HFF-Myc (cell line): ENCODE measurements around the gene DHRSX.
"Not testable (repeated sequence)": the region's sequence is repeated elsewhere in the genome, so short reads cannot be mapped to it uniquely, and the experiment has no call there.

Source experiments
- DNase-seq: peaks from one replicate; pipeline ENCODE4 v3.0.0-alpha.2; 2011; ENCODE audit warnings: low read depth; ENCODE audit errors: extremely low read depth
- H3K4me3 ChIP-seq: replicated peaks from 2 replicates; pipeline ENCODE4 v1.5.1; 2011; ENCODE audit warnings: low read depth, mild to moderate bottlenecking, control low read depth, low read length
- CTCF ChIP-seq: IDR thresholded peaks from 2 replicates; pipeline ENCODE4 v1.5.1; 2012; ENCODE audit warnings: mild to moderate bottlenecking, low read depth, low read length, control low read depth; ENCODE audit errors: missing control alignments

DHRSX gene

GRCh38 chrX:2351321-2351720 lies 149.5 kb downstream of the DHRSX start:
- no peak overlapping the region for H3K4me3 ChIP-seq
- DNase-seq, result peak; percentile 69
- TF ChIP-seq CTCF, result no peak

DNA sequence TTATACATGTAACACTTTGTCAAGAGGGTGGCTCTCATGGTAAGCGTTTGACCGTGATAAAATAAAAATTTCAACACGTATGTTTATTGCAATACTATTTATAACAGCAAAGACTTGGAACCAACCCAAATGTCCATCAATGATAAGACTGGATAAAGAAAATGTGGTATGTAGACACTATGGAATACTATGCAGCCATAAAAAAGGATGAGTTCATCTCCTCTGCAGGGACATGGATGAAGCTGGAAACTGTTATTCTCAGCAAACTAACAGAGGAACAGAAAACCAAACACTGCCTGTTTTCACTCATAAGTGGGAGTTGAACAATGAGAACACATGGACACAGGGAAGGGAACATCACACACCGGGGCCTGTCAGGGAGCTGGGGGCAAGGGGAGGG lies 150.1 kb downstream of the DHRSX start:
- H3K4me3 ChIP-seq, DNase-seq: not testable (repeated sequence)

GRCh38 chrX:2350036-2350435 lies 150.7 kb downstream of the DHRSX start:
- not testable (repeated sequence) for DNase-seq, H3K4me3 ChIP-seq

GRCh38 chrX:2348211-2348610 lies 152.6 kb downstream of the DHRSX start:
- TF ChIP-seq CTCF, result no peak
- no peak for DNase-seq

DNA sequence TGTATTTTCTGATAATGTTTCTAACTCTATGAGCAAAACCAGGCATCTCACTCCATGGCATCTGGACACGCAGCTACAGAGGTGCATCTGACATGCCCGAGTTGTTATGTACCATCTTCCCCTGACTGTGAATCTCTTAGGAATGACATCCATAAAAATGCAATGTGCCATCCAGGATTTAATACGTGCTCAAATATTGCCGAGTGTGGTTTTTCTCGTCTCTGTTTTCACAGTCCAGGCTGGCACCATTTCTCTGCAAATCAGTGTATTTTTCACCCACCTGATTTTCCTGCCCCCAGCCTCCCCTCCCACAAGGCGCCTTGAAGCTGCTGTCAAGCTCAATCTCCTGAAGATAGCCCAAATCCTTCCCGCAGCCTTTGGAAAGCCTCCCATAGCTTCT lies 154.6 kb downstream of the DHRSX start:
- DNase-seq, result no peak
- H3K4me3 ChIP-seq, result no peak overlapping the region
- no peak for TF ChIP-seq CTCF

More at GRCh38 chrX:2348211-2348610, 152.6 kb downstream of the DHRSX start:
- no peak overlapping the region for H3K4me3 ChIP-seq

DNA sequence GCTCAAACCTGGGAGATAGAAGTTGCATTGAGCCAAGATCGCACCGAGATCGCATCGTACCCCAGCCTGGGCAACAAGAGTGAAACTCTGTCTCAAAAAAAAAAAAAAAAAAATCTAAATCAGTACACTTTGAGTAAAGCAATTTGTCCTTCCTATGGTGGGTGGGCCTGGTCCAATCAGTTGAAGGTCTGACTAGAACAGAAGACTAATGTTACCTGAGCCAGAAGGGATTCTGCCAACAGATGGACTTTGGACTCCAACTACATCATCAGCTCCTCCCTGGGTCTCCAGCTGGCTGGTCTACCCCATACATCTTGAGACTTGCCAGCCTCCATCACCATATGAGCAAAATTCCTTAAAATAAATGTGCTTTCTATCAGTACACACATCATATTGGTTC lies 155.2 kb downstream of the DHRSX start:
- DNase-seq, result no peak
- no peak for TF ChIP-seq CTCF
- H3K4me3 ChIP-seq, result no peak overlapping the region

GRCh38 chrX:2343413-2343812 lies 157.4 kb downstream of the DHRSX start:
- TF ChIP-seq CTCF, result no peak
- DNase-seq, result no peak
- no peak overlapping the region for H3K4me3 ChIP-seq

- no peak overlapping the region for H3K4me3 ChIP-seq
- peak; percentile 38 for DNase-seq
- TF ChIP-seq CTCF, result no peak
Measured at GRCh38 chrX:2342874-2343273, 157.9 kb downstream of the DHRSX start.
